AG09309 (cell line): ENCODE data around the gene CCDC127.
"Not testable (repeated sequence)": the region's sequence is repeated elsewhere in the genome, so short reads cannot be mapped to it uniquely, and the experiment has no call there.

Source experiments
- DNase-seq: peaks from one replicate; pipeline ENCODE4 v3.0.0-alpha.2; 2010; ENCODE audit warnings: low read depth
- H3K4me3 ChIP-seq: 2 replicates; pipeline ENCODE4 v1.5.1; 2011; ENCODE audit warnings: mild to moderate bottlenecking, low read depth, low read length, moderate library complexity; ENCODE audit not compliant: control insufficient read depth
- TF ChIP-seq, protein P1 (sequence below): IDR thresholded peaks from 2 replicates; pipeline ENCODE4 v1.5.1; 2011; ENCODE audit warnings: mild to moderate bottlenecking, low read depth, low read length, inconsistent platforms; ENCODE audit not compliant: insufficient read depth, control insufficient read depth; ENCODE audit errors: missing control alignments

Gene CCDC127

DNA sequence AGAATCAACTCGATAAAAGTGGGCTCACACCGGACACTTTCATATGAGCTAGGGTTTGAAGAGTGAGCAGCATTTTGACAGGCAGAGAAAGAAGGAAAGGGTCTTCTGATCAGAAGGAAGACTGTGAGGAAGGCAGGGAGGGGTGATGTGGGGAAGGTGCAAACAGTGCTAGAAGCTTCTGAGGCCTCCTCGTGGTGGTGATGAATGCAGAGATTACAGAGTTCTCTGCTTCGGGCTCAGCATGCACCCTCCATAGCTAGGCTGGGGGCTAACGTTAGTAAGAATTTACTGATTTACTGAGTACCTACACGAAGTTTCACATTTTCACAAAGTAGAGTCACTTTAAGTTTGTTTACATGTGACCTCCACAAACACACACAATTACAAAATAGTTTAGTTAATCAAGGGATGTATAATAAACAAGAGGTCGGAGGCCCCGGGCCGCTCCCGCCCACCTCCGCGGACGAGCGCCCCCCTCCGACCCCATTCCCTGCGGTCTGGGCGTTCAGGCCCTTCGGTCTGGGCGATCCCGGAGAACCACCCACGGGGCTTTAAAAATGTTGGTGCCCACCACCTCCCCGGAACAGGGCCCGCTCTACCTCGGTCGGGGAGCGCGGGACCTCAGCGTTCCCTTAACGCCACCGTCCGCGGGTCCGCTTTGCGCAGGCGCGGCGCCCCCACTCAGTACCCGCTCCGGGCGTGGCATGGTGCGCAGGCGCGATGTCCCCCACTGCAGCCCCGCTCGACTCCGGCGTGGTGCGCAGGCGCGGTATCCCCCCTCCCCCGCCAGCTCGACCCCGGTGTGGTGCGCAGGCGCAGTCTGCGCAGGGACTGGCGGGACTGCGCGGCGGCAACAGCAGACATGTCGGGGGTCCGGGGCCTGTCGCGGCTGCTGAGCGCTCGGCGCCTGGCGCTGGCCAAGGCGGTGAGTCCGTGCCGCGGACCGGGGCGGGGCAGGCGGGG is at the start of gene CCDC127, which contains the start of gene SDHA:
Gene CCDC127, minus strand, starts transcription at position 660 of the 963 bp plus-strand sequence. CDS start 1,304 bp downstream, outside the sequence.
Gene SDHA, plus strand, starts transcription at position 827 of the 963 bp plus-strand sequence. Its CDS starts 36 bp downstream, at position 863.
- peak within 1 kb of the TSS; percentile 82 for H3K4me3 ChIP-seq
- DNase-seq = peak; percentile 50
- TF ChIP-seq, protein P1, sequence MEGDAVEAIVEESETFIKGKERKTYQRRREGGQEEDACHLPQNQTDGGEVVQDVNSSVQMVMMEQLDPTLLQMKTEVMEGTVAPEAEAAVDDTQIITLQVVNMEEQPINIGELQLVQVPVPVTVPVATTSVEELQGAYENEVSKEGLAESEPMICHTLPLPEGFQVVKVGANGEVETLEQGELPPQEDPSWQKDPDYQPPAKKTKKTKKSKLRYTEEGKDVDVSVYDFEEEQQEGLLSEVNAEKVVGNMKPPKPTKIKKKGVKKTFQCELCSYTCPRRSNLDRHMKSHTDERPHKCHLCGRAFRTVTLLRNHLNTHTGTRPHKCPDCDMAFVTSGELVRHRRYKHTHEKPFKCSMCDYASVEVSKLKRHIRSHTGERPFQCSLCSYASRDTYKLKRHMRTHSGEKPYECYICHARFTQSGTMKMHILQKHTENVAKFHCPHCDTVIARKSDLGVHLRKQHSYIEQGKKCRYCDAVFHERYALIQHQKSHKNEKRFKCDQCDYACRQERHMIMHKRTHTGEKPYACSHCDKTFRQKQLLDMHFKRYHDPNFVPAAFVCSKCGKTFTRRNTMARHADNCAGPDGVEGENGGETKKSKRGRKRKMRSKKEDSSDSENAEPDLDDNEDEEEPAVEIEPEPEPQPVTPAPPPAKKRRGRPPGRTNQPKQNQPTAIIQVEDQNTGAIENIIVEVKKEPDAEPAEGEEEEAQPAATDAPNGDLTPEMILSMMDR = peak; percentile 44

GRCh38 chr5:267716-268115 is 49.8 kb upstream of the CCDC127 start:
- no peak for DNase-seq
- TF ChIP-seq, protein P1 = no peak
- H3K4me3 ChIP-seq = no peak overlapping the region

DNA sequence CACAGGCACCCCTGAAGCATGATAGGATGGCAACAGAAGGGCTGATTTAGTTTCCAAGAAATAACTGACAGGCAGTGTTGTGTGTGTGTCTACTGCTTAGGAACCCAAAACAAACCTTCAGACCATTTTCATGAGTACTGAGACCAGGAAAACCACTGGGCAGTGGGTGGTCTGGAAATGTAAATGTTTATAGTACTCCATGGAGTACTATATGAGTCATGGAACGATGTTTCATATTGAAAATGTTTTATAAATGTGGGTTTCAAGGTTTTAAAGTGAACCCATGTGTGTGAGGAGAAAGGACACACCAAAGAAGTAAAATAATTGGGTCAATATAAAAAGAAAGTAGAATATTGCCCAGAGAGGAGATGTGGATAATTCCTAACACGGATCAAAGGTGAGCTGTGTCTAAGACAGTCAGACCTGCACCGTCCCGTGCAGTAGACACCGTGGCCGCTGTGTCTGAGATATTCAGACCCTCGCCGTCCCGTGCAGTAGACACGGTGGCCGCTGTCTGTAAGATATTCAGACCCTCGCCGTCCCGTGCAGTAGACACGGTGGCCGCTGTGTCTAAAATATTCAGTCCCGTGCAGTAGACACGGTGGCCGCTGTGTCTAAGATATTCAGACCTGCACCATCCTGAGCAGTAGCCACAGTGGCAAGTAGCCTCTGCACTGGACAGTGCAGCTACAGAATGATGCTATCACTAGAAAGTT is 48.5 kb upstream of the CCDC127 start:
- H3K4me3 ChIP-seq = not testable (repeated sequence)
- peak; percentile 14 for DNase-seq

- H3K4me3 ChIP-seq = no peak overlapping the region
- TF ChIP-seq, protein P1 = no peak
- no peak for DNase-seq
These were observed 46.4 kb upstream of the CCDC127 start for GRCh38 chr5:264338-264737.

DNA sequence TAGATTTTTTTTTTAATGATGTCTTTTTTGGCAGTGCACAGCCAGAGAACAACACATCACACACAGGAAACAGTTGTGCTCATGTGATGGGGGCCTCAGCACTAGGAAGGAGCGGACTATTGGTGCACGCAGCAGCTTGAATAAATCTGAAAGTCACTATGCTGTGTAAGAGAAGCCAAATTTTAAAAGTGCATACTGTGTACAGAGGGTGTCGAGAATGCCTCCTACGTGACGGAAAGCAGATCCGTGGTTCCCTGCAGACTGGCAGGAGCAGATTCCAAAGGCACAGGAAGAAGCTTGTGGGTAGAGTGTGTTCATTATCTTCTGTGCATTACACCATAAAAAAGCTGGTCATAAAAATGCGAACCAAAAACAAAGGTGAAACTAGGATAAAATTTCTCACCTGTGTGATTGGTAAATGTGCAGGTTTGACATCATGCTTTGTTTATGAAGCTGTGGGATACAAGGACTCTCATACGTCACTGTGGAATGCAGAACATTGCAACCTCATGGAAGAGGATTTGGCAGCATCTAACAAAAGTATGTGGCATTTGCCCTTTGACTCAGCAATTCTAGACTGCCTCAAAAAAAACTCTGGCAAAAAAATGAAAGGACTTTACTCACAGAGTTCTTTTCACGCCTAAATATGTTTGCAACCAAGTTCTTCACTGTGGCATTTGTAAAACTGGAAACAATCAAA is 45.5 kb upstream of the CCDC127 start:
- not testable (repeated sequence) for H3K4me3 ChIP-seq
- peak; percentile 89 for DNase-seq

DNA sequence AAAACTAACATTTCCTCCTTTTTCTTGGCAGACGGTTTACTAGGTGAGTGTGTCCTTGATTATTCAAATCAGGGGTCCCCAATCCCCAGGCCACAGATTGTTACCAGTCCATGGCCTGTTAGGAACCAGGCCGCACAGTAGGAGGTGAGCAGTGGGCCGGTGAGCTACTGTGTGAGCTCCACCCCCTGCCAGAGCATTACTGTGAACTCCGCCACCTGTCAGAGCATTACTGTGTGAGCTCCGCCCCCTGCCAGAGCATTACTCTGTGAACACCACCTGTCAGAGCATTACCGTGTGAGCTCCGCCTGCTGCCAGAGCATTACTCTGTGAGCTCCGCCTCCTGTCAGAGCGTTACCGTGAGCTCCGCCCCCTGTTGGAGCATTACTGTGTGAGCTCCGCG is 39.2 kb upstream of the CCDC127 start:
- TF ChIP-seq, protein P1 = no peak
- no peak overlapping the region for H3K4me3 ChIP-seq

GRCh38 chr5:256347-256746 is 38.4 kb upstream of the CCDC127 start:
- DNase-seq, H3K4me3 ChIP-seq: not testable (repeated sequence)

More for the DNA sequence above, 39.2 kb upstream of the CCDC127 start:
- no peak for DNase-seq

- not testable (repeated sequence) for DNase-seq, H3K4me3 ChIP-seq
These were observed 37.2 kb upstream of the CCDC127 start for GRCh38 chr5:255116-255515.

GRCh38 chr5:254322-254721 is 36.4 kb upstream of the CCDC127 start:
- not testable (repeated sequence) for DNase-seq, H3K4me3 ChIP-seq
